HCT116 (cell line): ENCODE data around the gene WDR45. TPM values are rescaled to one million over a fixed set of nuclear protein-coding genes. Genes with fewer than 3 reads are reported as not detected.

Experiments used
- ATAC-seq: fragments of 200-7000 bp; cut with Tn5 transposase; 2 replicates; pipeline ENCODE4 v1.9.1; 2020; ENCODE audit warnings: mild to moderate bottlenecking, moderate library complexity
- BruUV-seq: library from RNA; stranded (reverse); fragments of 400-500 nt; replicated peaks from 2 replicates; lab custom pipeline; 2021; lab: Mats Ljungman, UMichigan
- CTCF ChIA-PET: fragments of 300-600 bp; sonication (Branson Sonifier 250); formaldehyde crosslinking; loops from one replicate; lab custom pipeline; 2021; ENCODE audit warnings: antibody characterized with exemption; lab: Charles Lee
- POLR2A ChIA-PET: fragments of 300-600, 350-600 bp; sonication (Branson Sonifier 250); formaldehyde crosslinking; loops from one replicate; lab custom pipeline; 2021; ENCODE audit warnings: antibody characterized with exemption; lab: Charles Lee
- RAD21 ChIA-PET, 2 experiments: fragments of 300-600 bp; sonication (Branson Sonifier 250); formaldehyde crosslinking; loops; one replicate each; lab custom pipeline; 2023; ENCODE audit warnings: low total read pairs in 2 of 2; ENCODE audit not compliant: uncharacterized antibody in 2 of 2, unreplicated experiment in 2 of 2, low non-redundant PET in 1 of 2; lab: Charles Lee
- DNase-seq: peaks from one replicate; pipeline ENCODE4 v3.0.0-alpha.2; 2010; ENCODE audit warnings: low read depth, low spot score
- H2AFZ ChIP-seq: fragments of 200-600 bp; shearing (Covaris generic), sonication (generic); 2 replicates; pipeline ENCODE4 v1.6.1; 2017; ENCODE audit warnings: low read depth, mixed run types, mixed read lengths, antibody characterized with exemption, low read length; ENCODE audit not compliant: poor library complexity, severe bottlenecking
- H3K27ac ChIP-seq: 2 replicates; pipeline ENCODE4 v1.5.1; 2012; ENCODE audit warnings: low read depth, low read length
- H3K27me3 ChIP-seq: fragments of 200-600 bp; sonication (generic); 2 replicates; pipeline ENCODE4 v1.6.1; 2016; ENCODE audit warnings: mixed run types, low read length, mixed read lengths; ENCODE audit not compliant: insufficient read depth
- H3K36me3 ChIP-seq, 2 experiments: fragments of 200-500 bp in 1 of 2; fragments of 200-600 bp in 1 of 2; sonication (Bioruptor generic) in 1 of 2; sonication (generic) in 1 of 2; 2 replicates each; pipeline versions ENCODE4 v1.5.1 to v1.6.1; 2014 to 2016; ENCODE audit warnings: low read length in 2 of 2, inconsistent platforms in 1 of 2, mixed read lengths in 1 of 2, mixed run types in 1 of 2; ENCODE audit not compliant: insufficient read depth in 2 of 2, control insufficient read depth in 1 of 2
- H3K4me1 ChIP-seq, 2 experiments: fragments of 200-600 bp in 1 of 2; sonication (generic) in 1 of 2; 2 replicates each; pipeline versions ENCODE4 v1.5.1 to v1.6.1; 2012 to 2017; ENCODE audit warnings: low read length in 2 of 2, inconsistent platforms in 1 of 2, mild to moderate bottlenecking in 1 of 2, mixed read lengths in 1 of 2, mixed run types in 1 of 2, moderate library complexity in 1 of 2; ENCODE audit not compliant: insufficient read depth in 2 of 2, control insufficient read depth in 1 of 2
- H3K4me2 ChIP-seq: fragments of 200-600 bp; sonication (generic); 2 replicates; pipeline ENCODE4 v1.6.1; 2017; ENCODE audit warnings: mixed run types, low read length, mixed read lengths
- H3K4me3 ChIP-seq, 2 experiments: fragments of 200-600 bp in 1 of 2; sonication (generic) in 1 of 2; replicated peaks in 1 of 2; 2 replicates each; pipeline ENCODE4 v1.5.1; 2011 to 2016; ENCODE audit warnings: low read length in 2 of 2, control low read depth in 1 of 2, low read depth in 1 of 2, mild to moderate bottlenecking in 1 of 2, mixed read lengths in 1 of 2, mixed run types in 1 of 2
- H3K79me2 ChIP-seq: fragments of 200-600 bp; sonication (generic); 2 replicates; pipeline ENCODE4 v1.6.1; 2017; ENCODE audit warnings: mild to moderate bottlenecking, mixed run types, low read length, moderate library complexity, mixed read lengths; ENCODE audit not compliant: insufficient read depth
- H3K9ac ChIP-seq: fragments of 200-600 bp; sonication (generic); 2 replicates; pipeline ENCODE4 v1.6.1; 2016; ENCODE audit warnings: low read length, mixed read lengths
- H3K9me2 ChIP-seq: fragments of 200-600 bp; sonication (generic), shearing (Covaris generic); 2 replicates; pipeline ENCODE4 v1.6.1; 2017; ENCODE audit warnings: mixed run types, mild to moderate bottlenecking, moderate library complexity; ENCODE audit not compliant: insufficient read depth
- H3K9me3 ChIP-seq, 2 experiments: fragments of 200-500 bp in 1 of 2; fragments of 200-600 bp in 1 of 2; sonication (Bioruptor generic) in 1 of 2; sonication (generic) in 1 of 2; 2 replicates each; pipeline ENCODE4 v1.6.1; 2014 to 2017; ENCODE audit warnings: low read length in 2 of 2, mixed read lengths in 2 of 2, inconsistent platforms in 1 of 2, low read depth in 1 of 2, mild to moderate bottlenecking in 1 of 2, mixed run types in 1 of 2, moderate library complexity in 1 of 2; ENCODE audit not compliant: control insufficient read depth in 1 of 2, insufficient read depth in 1 of 2
- H4K20me1 ChIP-seq: fragments of 200-600 bp; sonication (generic), shearing (Covaris generic); 2 replicates; pipeline ENCODE4 v1.6.1; 2017; ENCODE audit warnings: mixed run types, mild to moderate bottlenecking, moderate library complexity; ENCODE audit not compliant: insufficient read depth
- CBX3 ChIP-seq: IDR thresholded peaks from 2 replicates; pipeline ENCODE4 v1.6.1; 2012; ENCODE audit warnings: low read depth
- CEBPB ChIP-seq: IDR thresholded peaks from 2 replicates; pipeline ENCODE4 v1.6.1; 2012; ENCODE audit warnings: low read depth
- intact Hi-C: fragments of 100-400 bp; cut with micrococcal nuclease; formaldehyde crosslinking; loops from 2 replicates; pipeline ENCODE4 v1.10.0; 2022
- total RNA-seq: library from RNA; stranded (reverse); gene quantifications from one replicate; pipeline ENCODE4 v1.2.1, GENCODE V29; 2021; ENCODE audit not compliant: unreplicated experiment
- TF ChIP-seq, protein P1 (sequence below): IDR thresholded peaks from 2 replicates; pipeline ENCODE4 v1.6.1; 2012
- TF ChIP-seq, protein P2 (sequence below): IDR thresholded peaks from 2 replicates; pipeline ENCODE4 v1.6.1; 2012; ENCODE audit warnings: low read depth
- TF ChIP-seq, protein P3 (sequence below): IDR thresholded peaks from 2 replicates; pipeline ENCODE4 v1.6.1; 2012

Gene WDR45
- total RNA-seq, 1 experiment from 2014 or later, result 41.7 TPM

DNA sequence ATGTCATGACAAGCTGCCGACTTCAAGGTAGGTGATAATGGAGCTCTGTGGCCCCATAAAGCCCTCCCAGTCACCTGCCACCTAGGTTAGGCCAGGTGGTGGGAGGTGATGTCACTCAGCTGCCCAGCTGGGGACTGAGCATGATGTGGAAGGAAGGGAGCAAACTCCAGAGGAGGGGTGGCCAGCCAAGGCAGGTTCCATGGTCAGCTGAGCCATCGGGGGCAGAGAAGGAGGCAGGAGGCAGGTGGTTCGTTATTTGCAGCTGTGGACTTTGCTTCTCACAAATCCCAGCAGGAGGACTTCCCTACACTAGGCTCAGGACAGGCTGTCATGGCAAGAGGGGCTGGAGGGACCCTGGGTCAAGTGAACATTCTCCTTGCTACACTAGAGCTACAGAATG lies 18.8 kb downstream of the WDR45 start:
- Histone ChIP-seq H3K9me2 (no peaks in the 10 kb centered on the region), H3K4me1 (peaks cover 2 to 12% of the 10 kb centered on the region in 2 experiments; a peak in 3 of 4 replicates), H4K20me1 (no peaks in the 10 kb centered on the region), H3K27ac (no peak overlapping the region), H3K4me3 (no peak overlapping the region), H3K36me3 (no peaks in the 10 kb centered on the region), H3K9ac (no peak overlapping the region), H3K27me3 (no peaks in the 10 kb centered on the region), H3K9me3 (no peaks in the 10 kb centered on the region), H3K4me2 (no peak overlapping the region), H3K79me2 (no peaks in the 10 kb centered on the region), H2AFZ (no peak overlapping the region)
- ChIA-PET RAD21 (no interaction called here), CTCF (no interaction called here), POLR2A (no interaction called here)
- ATAC-seq (no peak), DNase-seq (no peak)
- TF ChIP-seq, protein P1, sequence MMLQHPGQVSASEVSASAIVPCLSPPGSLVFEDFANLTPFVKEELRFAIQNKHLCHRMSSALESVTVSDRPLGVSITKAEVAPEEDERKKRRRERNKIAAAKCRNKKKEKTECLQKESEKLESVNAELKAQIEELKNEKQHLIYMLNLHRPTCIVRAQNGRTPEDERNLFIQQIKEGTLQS, result no peak
- no peak for TF ChIP-seq CBX3
- TF ChIP-seq, protein P2, sequence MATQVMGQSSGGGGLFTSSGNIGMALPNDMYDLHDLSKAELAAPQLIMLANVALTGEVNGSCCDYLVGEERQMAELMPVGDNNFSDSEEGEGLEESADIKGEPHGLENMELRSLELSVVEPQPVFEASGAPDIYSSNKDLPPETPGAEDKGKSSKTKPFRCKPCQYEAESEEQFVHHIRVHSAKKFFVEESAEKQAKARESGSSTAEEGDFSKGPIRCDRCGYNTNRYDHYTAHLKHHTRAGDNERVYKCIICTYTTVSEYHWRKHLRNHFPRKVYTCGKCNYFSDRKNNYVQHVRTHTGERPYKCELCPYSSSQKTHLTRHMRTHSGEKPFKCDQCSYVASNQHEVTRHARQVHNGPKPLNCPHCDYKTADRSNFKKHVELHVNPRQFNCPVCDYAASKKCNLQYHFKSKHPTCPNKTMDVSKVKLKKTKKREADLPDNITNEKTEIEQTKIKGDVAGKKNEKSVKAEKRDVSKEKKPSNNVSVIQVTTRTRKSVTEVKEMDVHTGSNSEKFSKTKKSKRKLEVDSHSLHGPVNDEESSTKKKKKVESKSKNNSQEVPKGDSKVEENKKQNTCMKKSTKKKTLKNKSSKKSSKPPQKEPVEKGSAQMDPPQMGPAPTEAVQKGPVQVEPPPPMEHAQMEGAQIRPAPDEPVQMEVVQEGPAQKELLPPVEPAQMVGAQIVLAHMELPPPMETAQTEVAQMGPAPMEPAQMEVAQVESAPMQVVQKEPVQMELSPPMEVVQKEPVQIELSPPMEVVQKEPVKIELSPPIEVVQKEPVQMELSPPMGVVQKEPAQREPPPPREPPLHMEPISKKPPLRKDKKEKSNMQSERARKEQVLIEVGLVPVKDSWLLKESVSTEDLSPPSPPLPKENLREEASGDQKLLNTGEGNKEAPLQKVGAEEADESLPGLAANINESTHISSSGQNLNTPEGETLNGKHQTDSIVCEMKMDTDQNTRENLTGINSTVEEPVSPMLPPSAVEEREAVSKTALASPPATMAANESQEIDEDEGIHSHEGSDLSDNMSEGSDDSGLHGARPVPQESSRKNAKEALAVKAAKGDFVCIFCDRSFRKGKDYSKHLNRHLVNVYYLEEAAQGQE, result no peak
- intact Hi-C loops, result no loop called here
- no TSS peak for BruUV-seq

DNA sequence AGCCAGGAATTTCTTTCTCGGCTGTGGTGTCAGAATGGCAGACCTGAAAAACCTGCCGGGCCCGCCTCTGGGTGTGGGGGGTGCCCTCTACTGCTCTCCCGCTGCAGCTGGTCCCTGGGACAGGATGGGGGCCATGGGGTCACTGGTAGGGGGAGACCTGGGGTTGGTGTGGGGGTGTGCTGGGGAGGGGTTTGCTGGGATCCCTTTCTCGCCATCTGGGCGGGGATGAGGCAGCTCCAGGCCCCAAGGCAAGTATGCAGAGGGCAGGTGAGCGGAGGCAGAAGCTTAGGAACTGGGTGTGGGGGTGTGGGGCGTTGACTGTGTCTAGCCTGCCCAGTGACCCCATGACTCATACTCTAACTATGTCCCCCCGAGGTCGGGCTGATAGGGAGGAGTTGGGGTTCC lies 20.0 kb downstream of the WDR45 start:
- ATAC-seq, result peak; percentile 51
- Histone ChIP-seq H4K20me1 (no peaks in the 10 kb centered on the region), H3K4me2 (peak overlapping the region; percentile 84), H3K4me3 (peak overlapping the region; percentile 72 to 78), H3K9ac (peak overlapping the region; percentile 68), H3K9me3 (no peaks in the 10 kb centered on the region), H3K9me2 (no peaks in the 10 kb centered on the region), H3K79me2 (no peaks in the 10 kb centered on the region), H2AFZ (no peak overlapping the region), H3K27me3 (no peaks in the 10 kb centered on the region), H3K27ac (peak overlapping the region; percentile 76), H3K36me3 (no peaks in the 10 kb centered on the region), H3K4me1 (peaks cover 2 to 12% of the 10 kb centered on the region in 2 experiments; a peak in 3 of 4 replicates)
- CTCF ChIA-PET, result no interaction called here
- POLR2A ChIA-PET, result no interaction called here
- intact Hi-C loops, result no loop called here
- TF ChIP-seq, protein P2, result no peak
- TF ChIP-seq, protein P3, sequence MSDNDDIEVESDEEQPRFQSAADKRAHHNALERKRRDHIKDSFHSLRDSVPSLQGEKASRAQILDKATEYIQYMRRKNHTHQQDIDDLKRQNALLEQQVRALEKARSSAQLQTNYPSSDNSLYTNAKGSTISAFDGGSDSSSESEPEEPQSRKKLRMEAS, result no peak
- TF ChIP-seq CEBPB, result no peak
- BruUV-seq, result no TSS peak
- RAD21 ChIA-PET, result interaction anchor here in 1 of 2 experiments (0.6 kb wide), 1 partner anchor 18 kb away, joined by 3 read pairs; no protein-coding TSS in a partner anchor
- DNase-seq, result no peak
